Activated T-helper 17 cell treated with anti-CD3 and anti-CD28 coated beads, Interleukin-2, amount 50 U/mL, for 72 hours (primary cell): Measurements from ENCODE around the gene SMPD3. TPM values are rescaled to one million over a fixed set of nuclear protein-coding genes. Genes with fewer than 3 reads are reported as not detected.

Experiments
- ATAC-seq: fragments of 150-1000 bp; cut with Tn5 transposase; replicated peaks from 2 replicates; pipeline ENCODE4 v1.10.0; 2021; ENCODE audit warnings: mild to moderate bottlenecking, moderate library complexity
- H3K27ac Mint-ChIP-seq: one replicate; pipeline ENCODE4 v1.8.0; 2022; ENCODE audit warnings: mixed read lengths
- H3K27me3 Mint-ChIP-seq: one replicate; pipeline ENCODE4 v1.8.0; 2022; ENCODE audit warnings: mixed read lengths
- H3K36me3 Mint-ChIP-seq: one replicate; pipeline ENCODE4 v1.8.0; 2022; ENCODE audit warnings: low read depth, mild to moderate bottlenecking, mixed read lengths
- H3K4me1 Mint-ChIP-seq: one replicate; pipeline ENCODE4 v1.8.0; 2022; ENCODE audit warnings: mixed read lengths
- H3K4me3 Mint-ChIP-seq: one replicate; pipeline ENCODE4 v1.8.0; 2022; ENCODE audit warnings: mild to moderate bottlenecking, mixed read lengths
- H3K9me3 Mint-ChIP-seq: one replicate; pipeline ENCODE4 v1.8.0; 2022; ENCODE audit warnings: mixed read lengths
- total RNA-seq, 2 donors: library from RNA; stranded (reverse); gene quantifications; one replicate each; pipeline ENCODE4 v1.2.3, GENCODE V29; 2022

SMPD3 gene
- total RNA-seq, 2 donors from 2014 or later = 0.19 to 0.45 TPM

- Mint-ChIP-seq H3K4me1 (peaks cover 19% of the 10 kb centered on the region), H3K4me3 (no peak overlapping the region), H3K27ac (no peak overlapping the region), H3K27me3 (peaks cover 8% of the 10 kb centered on the region), H3K36me3 (no peaks in the 10 kb centered on the region), H3K9me3 (no peaks in the 10 kb centered on the region)
- no peak for ATAC-seq
Measured at GRCh38 chr16:68363658-68364521, 84.4 kb downstream of the SMPD3 start.

- H3K9me3 Mint-ChIP-seq = no peaks in the 10 kb centered on the region
- ATAC-seq = no peak
- H3K4me3 Mint-ChIP-seq = no peak overlapping the region
- peaks cover 6% of the 10 kb centered on the region for H3K36me3 Mint-ChIP-seq
- H3K4me1 Mint-ChIP-seq = peaks cover 11% of the 10 kb centered on the region
- H3K27me3 Mint-ChIP-seq = peaks cover 8% of the 10 kb centered on the region
- no peak overlapping the region for H3K27ac Mint-ChIP-seq
Measured at GRCh38 chr16:68362947-68363657, 85.2 kb downstream of the SMPD3 start.

GRCh38 chr16:68362262-68362913, 85.9 kb downstream of the SMPD3 start:
- H3K27me3 Mint-ChIP-seq = peaks cover 4% of the 10 kb centered on the region
- H3K4me3 Mint-ChIP-seq = no peak overlapping the region
- no peak overlapping the region for H3K27ac Mint-ChIP-seq
- H3K9me3 Mint-ChIP-seq = no peaks in the 10 kb centered on the region
- peaks cover 13% of the 10 kb centered on the region for H3K36me3 Mint-ChIP-seq
- peaks cover 5% of the 10 kb centered on the region for H3K4me1 Mint-ChIP-seq
- ATAC-seq = no peak

- peaks cover 7% of the 10 kb centered on the region for H3K4me1 Mint-ChIP-seq
- H3K36me3 Mint-ChIP-seq = peaks cover 22% of the 10 kb centered on the region
- no peaks in the 10 kb centered on the region for H3K9me3 Mint-ChIP-seq
- H3K27me3 Mint-ChIP-seq = peaks cover 4% of the 10 kb centered on the region
- no peak overlapping the region for H3K4me3 Mint-ChIP-seq
- ATAC-seq = no peak
- H3K27ac Mint-ChIP-seq = no peak overlapping the region
Measured at GRCh38 chr16:68361485-68361884, 86.8 kb downstream of the SMPD3 start.

GRCh38 chr16:68360956-68361355, 87.4 kb downstream of the SMPD3 start:
- ATAC-seq = no peak
- Mint-ChIP-seq H3K36me3 (peaks cover 27% of the 10 kb centered on the region), H3K9me3 (no peaks in the 10 kb centered on the region), H3K4me1 (peaks cover 6% of the 10 kb centered on the region), H3K4me3 (no peak overlapping the region), H3K27ac (no peak overlapping the region), H3K27me3 (no peaks in the 10 kb centered on the region)

GRCh38 chr16:68360547-68360946, 87.8 kb downstream of the SMPD3 start:
- H3K27me3 Mint-ChIP-seq = no peaks in the 10 kb centered on the region
- no peak overlapping the region for H3K4me3 Mint-ChIP-seq
- peaks cover 6% of the 10 kb centered on the region for H3K4me1 Mint-ChIP-seq
- no peaks in the 10 kb centered on the region for H3K9me3 Mint-ChIP-seq
- no peak for ATAC-seq
- H3K36me3 Mint-ChIP-seq = peaks cover 31% of the 10 kb centered on the region
- H3K27ac Mint-ChIP-seq = no peak overlapping the region

- H3K4me3 Mint-ChIP-seq = no peak overlapping the region
- peaks cover 41% of the 10 kb centered on the region for H3K36me3 Mint-ChIP-seq
- H3K27me3 Mint-ChIP-seq = no peaks in the 10 kb centered on the region
- H3K9me3 Mint-ChIP-seq = no peaks in the 10 kb centered on the region
- no peak for ATAC-seq
- H3K27ac Mint-ChIP-seq = no peak overlapping the region
- H3K4me1 Mint-ChIP-seq = peaks cover 6% of the 10 kb centered on the region
Measured at GRCh38 chr16:68359398-68360191, 88.7 kb downstream of the SMPD3 start.

- no peaks in the 10 kb centered on the region for H3K9me3 Mint-ChIP-seq
- peaks cover 6% of the 10 kb centered on the region for H3K4me1 Mint-ChIP-seq
- peaks cover 47% of the 10 kb centered on the region for H3K36me3 Mint-ChIP-seq
- H3K27me3 Mint-ChIP-seq = no peaks in the 10 kb centered on the region
- no peak for ATAC-seq
- H3K4me3 Mint-ChIP-seq = no peak overlapping the region
- no peak overlapping the region for H3K27ac Mint-ChIP-seq
Measured at GRCh38 chr16:68358951-68359350, 89.4 kb downstream of the SMPD3 start.

- H3K4me1 Mint-ChIP-seq = peaks cover 6% of the 10 kb centered on the region
- peak overlapping the region; percentile 70 for H3K4me3 Mint-ChIP-seq
- no peaks in the 10 kb centered on the region for H3K9me3 Mint-ChIP-seq
- no peak overlapping the region for H3K27ac Mint-ChIP-seq
- peaks cover 58% of the 10 kb centered on the region for H3K36me3 Mint-ChIP-seq
- no peak for ATAC-seq
- H3K27me3 Mint-ChIP-seq = no peaks in the 10 kb centered on the region
Measured at GRCh38 chr16:68357923-68358322, 90.4 kb downstream of the SMPD3 start.

- no peak overlapping the region for H3K27ac Mint-ChIP-seq
- H3K9me3 Mint-ChIP-seq = no peaks in the 10 kb centered on the region
- peak overlapping the region; percentile 70 for H3K4me3 Mint-ChIP-seq
- H3K36me3 Mint-ChIP-seq = peaks cover 62% of the 10 kb centered on the region
- peaks cover 6% of the 10 kb centered on the region for H3K4me1 Mint-ChIP-seq
- no peak for ATAC-seq
- no peaks in the 10 kb centered on the region for H3K27me3 Mint-ChIP-seq
Measured at GRCh38 chr16:68357521-68357922, 90.8 kb downstream of the SMPD3 start.

- Mint-ChIP-seq H3K4me1 (peaks cover 6% of the 10 kb centered on the region), H3K4me3 (peak overlapping the region; percentile 70), H3K27ac (peak overlapping the region; percentile 36), H3K27me3 (no peaks in the 10 kb centered on the region), H3K36me3 (peaks cover 68% of the 10 kb centered on the region), H3K9me3 (no peaks in the 10 kb centered on the region)
- ATAC-seq = no peak
Measured at GRCh38 chr16:68356919-68357286, 91.4 kb downstream of the SMPD3 start.

- peak overlapping the region; percentile 70 for H3K4me3 Mint-ChIP-seq
- peak; percentile 88 for ATAC-seq
- peak overlapping the region; percentile 36 for H3K27ac Mint-ChIP-seq
- H3K27me3 Mint-ChIP-seq = no peaks in the 10 kb centered on the region
- H3K9me3 Mint-ChIP-seq = no peaks in the 10 kb centered on the region
- peaks cover 72% of the 10 kb centered on the region for H3K36me3 Mint-ChIP-seq
- H3K4me1 Mint-ChIP-seq = peaks cover 6% of the 10 kb centered on the region
Measured at GRCh38 chr16:68356249-68356918, 91.9 kb downstream of the SMPD3 start.

GRCh38 chr16:68355447-68356248, 92.7 kb downstream of the SMPD3 start:
- H3K4me1 Mint-ChIP-seq = peaks cover 6% of the 10 kb centered on the region
- H3K36me3 Mint-ChIP-seq = peaks cover 80% of the 10 kb centered on the region
- H3K27ac Mint-ChIP-seq = no peak overlapping the region
- H3K4me3 Mint-ChIP-seq = peak overlapping the region; percentile 70
- H3K9me3 Mint-ChIP-seq = no peaks in the 10 kb centered on the region
- no peaks in the 10 kb centered on the region for H3K27me3 Mint-ChIP-seq
- no peak for ATAC-seq
